Activated CD4-positive, alpha-beta T cell treated with anti-CD3 and anti-CD28 coated beads, Interleukin-10, Interleukin-2, amounts not matched to agents 100 ng/mL and 50 ng/mL, durations not matched to agents 16 hours and 8 hours (primary cell): ENCODE results near the gene FNBP1L.

Experiments used
- DNase-seq: peaks from one replicate; pipeline ENCODE4 v3.0.0-alpha.2; 2020

The FNBP1L gene

DNA sequence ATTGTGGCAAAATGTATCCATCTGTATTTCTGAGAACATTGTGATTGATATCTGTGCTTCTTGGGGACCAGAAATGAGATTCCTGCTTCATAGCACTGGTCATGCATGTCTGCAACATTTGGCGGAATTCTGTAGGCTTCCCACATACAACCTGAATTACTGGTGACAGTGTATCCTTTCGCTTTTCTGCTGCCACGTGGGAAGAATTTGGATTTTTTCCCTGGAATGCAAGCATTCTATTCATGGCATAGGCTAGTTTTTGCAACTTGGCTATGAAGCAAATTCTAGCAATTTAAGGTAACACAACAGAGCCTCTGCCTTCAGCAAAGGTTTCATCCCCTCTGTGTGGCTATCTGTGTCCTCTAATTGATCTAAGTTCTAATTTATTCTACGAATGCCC, 147.8 kb downstream of the FNBP1L start:
- no peak for DNase-seq

DNA sequence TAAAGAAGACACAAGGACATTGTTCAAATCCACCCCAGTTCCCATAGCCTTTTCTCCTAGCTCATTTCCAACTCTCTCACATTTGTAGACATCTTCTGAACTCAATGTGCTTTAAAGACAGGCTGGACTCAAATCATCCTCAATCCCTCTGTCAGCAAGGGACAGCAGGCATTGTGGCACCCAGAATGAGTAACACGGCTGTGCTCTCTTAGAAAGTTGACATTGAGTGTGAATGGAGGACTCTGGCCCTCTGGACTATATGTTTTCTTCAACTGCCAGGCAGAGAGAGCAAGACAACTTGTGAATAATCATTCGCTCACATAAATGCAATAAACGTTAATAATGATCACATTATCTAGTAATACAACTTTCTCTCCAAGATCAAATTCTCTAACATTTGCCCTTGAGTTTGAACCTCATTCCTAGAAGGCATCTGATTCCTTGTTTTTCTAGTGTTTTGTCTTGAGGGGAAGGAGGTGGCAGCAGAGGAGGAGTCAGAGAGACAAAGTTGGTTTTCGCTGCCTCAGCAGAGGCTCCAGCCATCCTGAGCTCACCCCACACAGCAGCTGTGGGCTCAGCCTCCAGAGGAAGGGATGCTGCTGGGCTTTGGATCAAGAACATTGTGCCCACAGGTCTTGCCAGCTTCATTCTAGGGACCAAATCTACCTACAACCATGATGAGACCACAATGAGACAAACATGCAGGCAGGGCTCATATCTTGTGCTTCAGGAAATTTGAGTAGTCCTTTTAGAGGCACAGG, 148.6 kb downstream of the FNBP1L start:
- DNase-seq: no peak

DNA sequence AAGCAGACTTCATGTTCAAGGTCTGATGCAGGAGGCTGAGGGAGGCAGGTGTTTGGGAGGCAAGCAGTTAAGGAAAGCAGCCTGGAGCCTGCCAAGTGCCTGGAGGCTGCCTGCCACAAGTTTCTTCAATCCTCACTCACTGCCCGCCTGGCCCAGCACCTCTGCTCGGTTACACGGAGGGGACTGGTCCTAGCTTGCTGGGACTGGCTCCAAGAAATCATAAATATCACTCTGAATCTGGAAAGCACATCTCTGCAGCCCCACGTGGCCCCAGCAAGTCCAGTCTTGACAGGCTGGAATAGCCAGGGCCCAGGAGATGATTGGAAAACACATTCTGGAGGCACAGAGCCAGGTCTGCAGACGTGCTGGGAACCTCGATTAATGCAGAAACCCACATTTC, 149.8 kb downstream of the FNBP1L start:
- no peak for DNase-seq

DNA sequence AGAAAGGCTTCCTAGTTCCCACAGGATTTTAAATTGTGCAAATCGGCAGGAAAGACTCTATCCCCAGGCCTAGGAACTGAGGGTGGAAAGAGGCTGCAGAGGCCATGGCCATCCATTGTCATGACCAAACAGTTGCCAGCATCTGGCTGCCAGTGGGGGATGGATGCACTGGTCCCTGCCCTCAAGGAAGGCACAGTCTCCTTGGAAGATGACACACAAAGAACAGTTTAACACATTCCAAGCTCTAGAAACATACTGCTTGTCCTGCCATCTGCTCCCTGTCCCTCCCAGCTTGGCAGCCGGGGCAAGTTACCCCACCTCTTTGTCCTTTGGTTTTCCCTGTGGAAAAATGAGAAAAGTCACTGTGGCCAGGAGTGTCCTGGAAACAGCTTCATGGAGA, 150.5 kb downstream of the FNBP1L start:
- no peak for DNase-seq

DNA sequence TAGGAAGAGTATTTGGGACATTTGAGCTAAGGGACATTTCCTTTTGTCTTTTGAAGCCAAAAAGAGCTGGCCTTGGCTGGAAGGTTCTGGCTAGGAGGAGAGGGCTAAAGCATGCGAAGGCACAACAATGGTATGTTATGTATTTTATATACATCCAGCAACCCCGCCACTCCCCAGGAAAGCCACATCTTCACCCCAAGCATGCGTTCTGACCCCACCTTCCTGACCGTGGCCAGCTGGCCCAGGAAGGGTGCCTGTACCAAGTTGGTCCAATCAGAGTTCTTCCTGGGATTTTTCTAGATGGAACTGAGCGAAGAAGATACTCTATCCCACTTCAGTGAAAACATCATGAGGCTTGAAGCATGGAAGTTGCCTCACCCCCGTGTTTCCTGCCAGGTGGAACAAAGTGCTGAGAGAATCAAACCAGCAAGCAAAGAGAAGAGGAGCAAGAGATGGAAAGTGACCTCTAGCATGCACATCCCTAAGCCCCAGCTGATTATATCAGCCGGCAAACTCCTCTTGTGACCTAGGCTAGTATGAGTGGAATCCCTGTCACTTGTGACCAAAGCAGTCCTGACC, 151.0 kb downstream of the FNBP1L start:
- DNase-seq: no peak

DNA sequence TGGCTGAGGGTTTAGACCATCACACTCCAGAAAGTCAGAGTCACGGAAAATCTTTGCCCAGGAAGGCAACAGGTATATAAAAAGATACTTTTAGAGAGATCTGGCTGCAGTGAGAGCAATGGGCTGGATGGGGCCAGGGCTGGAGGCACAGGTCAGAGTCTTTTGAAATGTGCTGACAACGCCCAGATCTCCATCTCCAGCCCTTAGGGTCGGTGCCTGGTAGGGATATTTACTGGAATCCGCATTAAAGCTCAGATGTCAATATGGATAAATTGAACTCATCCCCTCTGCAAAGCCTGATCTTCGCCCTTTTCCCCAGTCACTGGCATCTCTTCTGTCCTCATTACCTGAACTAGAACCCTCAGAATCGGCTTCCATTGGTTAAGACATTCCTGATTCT, 151.6 kb downstream of the FNBP1L start:
- DNase-seq: no peak

DNA sequence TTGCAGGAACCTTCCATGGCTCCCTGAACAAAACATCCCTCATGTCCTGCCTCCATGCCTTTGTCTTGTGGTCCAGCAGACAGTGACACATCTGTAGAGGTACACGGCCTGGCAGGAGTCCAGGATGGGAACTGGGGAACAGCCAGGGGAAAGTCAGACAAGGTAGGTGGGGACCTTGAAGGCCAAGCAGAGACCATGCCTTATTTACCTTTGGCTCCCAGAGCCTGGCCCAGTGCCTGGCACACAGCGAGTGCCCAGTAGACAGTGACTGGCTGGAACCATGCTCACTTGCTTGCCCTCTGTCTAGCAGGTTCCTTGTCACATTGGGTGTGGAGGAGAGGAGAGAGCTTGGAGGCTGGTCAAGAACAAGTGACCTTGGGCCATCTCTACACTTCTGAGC, 152.7 kb downstream of the FNBP1L start:
- DNase-seq: no peak

DNA sequence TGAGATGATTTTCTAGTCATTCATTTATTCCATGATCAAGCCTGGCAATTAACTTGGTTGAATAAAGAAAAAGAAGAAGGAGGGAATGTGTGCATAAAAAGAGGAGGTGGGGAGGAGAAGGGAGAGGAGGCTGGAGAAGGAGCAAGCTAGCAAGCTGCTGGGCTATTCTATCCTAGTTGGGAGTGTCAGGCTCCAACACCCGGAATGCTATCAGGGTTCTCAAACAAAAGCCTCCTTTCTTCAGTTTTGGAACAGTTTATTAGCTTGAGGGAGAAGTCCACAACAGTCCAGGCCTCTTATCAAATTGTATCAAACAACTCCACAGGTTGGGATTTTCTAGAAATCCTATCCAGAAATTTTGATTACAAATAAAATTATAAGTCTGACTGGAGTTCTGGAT, 153.8 kb downstream of the FNBP1L start:
- no peak for DNase-seq

DNA sequence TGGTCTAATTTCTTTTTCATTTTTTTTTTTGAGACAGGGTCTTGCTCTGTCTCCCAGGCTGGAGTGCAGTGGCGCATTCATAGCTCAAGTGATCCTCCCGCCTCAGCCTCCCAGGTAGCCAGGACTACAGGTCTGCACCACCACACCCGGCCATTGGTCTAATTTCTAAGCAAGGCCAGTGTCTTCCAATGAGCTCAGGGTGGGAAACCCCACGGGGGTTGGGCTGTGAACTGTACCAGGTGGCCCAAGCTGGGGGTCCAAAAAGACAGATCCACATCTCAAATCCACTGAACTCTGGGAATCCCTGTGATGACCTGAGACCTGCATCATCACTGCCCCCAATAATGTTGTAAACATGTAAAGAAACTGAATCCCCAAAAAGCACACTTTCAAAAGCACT, 154.2 kb downstream of the FNBP1L start:
- DNase-seq: no peak

DNA sequence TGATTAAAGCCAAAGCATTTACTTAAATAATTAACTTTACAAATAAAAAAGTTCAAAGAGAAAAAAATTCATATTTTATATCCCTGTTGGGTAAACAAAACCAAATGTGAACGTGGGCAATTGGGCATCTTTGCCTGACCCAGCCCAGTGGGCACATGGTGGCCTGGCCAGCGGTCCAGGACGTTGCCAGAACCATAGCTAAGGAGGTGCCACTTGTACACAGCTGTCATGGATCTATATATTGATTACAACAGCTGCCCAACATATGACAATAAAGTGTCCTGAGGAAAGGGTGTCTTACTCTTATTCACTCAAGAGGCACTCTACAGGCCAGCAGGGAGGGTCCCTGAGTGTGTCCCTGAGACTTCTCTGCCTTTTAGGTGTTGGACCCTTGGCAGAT, 155.2 kb downstream of the FNBP1L start:
- no peak for DNase-seq

DNA sequence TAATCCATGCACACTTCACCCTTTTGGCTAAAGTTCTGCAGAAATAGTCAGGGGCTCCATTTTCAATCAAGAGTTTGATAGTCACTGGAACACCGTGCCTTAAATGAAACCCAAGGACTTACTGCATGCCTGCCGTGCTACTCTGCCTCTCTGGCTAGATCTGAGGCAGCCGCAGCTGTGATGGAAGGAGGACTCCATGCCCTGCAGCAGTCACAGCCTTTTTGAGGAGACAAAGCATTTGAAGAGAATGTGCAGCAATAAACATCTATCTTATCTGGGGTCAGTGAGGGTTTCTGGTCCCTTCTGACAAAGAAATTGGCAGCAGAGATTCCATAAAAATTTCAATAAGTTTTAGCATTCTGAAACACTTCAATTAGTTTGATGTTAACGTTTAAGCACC, 155.7 kb downstream of the FNBP1L start:
- DNase-seq: no peak
